ENCODE results near the gene ABLIM3.

GRCh38 chr5:149283626-149284480 is 142.6 kb downstream of the ABLIM3 start:
- TF ChIP-seq, protein P1, sequence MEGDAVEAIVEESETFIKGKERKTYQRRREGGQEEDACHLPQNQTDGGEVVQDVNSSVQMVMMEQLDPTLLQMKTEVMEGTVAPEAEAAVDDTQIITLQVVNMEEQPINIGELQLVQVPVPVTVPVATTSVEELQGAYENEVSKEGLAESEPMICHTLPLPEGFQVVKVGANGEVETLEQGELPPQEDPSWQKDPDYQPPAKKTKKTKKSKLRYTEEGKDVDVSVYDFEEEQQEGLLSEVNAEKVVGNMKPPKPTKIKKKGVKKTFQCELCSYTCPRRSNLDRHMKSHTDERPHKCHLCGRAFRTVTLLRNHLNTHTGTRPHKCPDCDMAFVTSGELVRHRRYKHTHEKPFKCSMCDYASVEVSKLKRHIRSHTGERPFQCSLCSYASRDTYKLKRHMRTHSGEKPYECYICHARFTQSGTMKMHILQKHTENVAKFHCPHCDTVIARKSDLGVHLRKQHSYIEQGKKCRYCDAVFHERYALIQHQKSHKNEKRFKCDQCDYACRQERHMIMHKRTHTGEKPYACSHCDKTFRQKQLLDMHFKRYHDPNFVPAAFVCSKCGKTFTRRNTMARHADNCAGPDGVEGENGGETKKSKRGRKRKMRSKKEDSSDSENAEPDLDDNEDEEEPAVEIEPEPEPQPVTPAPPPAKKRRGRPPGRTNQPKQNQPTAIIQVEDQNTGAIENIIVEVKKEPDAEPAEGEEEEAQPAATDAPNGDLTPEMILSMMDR (IDR thresholded peaks at IDR 0.05), result no peak
- no peak for TF ChIP-seq POLR2A (IDR thresholded peaks at IDR 0.05)

Measured in thyroid gland (tissue), 4 donors.